Measurements from ENCODE around the gene SLC47A1.
"Not testable (repeated sequence)": the region's sequence is repeated elsewhere in the genome, so short reads cannot be mapped to it uniquely, and the experiment has no call there.

Gene SLC47A1

GRCh38 chr17:19505561-19505960 lies 28.1 kb upstream of the SLC47A1 start:
- not testable (repeated sequence) for H3K27me3 ChIP-seq (ENCODE audit: control insufficient read depth, insufficient read depth, low read length); H3K9me3 ChIP-seq (ENCODE audit: control insufficient read depth, insufficient read depth, low read length); H3K4me1 ChIP-seq (ENCODE audit: control insufficient read depth, insufficient read depth, low read length); H3K36me3 ChIP-seq (ENCODE audit: control insufficient read depth, insufficient read depth, low read length); H3K4me3 ChIP-seq (ENCODE audit: low read depth, low read length); H3K9ac ChIP-seq (ENCODE audit: low read depth, low read length)

- Histone ChIP-seq H3K4me3 (ENCODE audit: low read depth, low read length) (peak overlapping the region; percentile 82), H3K9ac (ENCODE audit: low read depth, low read length) (peak overlapping the region; percentile 24), H3K9me3 (ENCODE audit: control insufficient read depth, insufficient read depth, low read length) (no peaks in the 10 kb centered on the region), H3K4me1 (ENCODE audit: control insufficient read depth, insufficient read depth, low read length) (peaks cover 3% of the 10 kb centered on the region), H3K36me3 (ENCODE audit: control insufficient read depth, insufficient read depth, low read length) (no peaks in the 10 kb centered on the region), H3K27me3 (ENCODE audit: control insufficient read depth, insufficient read depth, low read length) (no peaks in the 10 kb centered on the region)
Observed at GRCh38 chr17:19507775-19508576, 25.7 kb upstream of the SLC47A1 start.

GRCh38 chr17:19508577-19508867 lies 25.1 kb upstream of the SLC47A1 start:
- H3K36me3 ChIP-seq (ENCODE audit: control insufficient read depth, insufficient read depth, low read length): no peaks in the 10 kb centered on the region
- H3K4me3 ChIP-seq (ENCODE audit: low read depth, low read length): peak overlapping the region; percentile 82
- no peak overlapping the region for H3K9ac ChIP-seq (ENCODE audit: low read depth, low read length)
- no peaks in the 10 kb centered on the region for H3K27me3 ChIP-seq (ENCODE audit: control insufficient read depth, insufficient read depth, low read length)
- H3K4me1 ChIP-seq (ENCODE audit: control insufficient read depth, insufficient read depth, low read length): peaks cover 7% of the 10 kb centered on the region
- H3K9me3 ChIP-seq (ENCODE audit: control insufficient read depth, insufficient read depth, low read length): no peaks in the 10 kb centered on the region

GRCh38 chr17:19509281-19509852 lies 24.3 kb upstream of the SLC47A1 start:
- H3K27me3 ChIP-seq (ENCODE audit: control insufficient read depth, insufficient read depth, low read length); H3K9me3 ChIP-seq (ENCODE audit: control insufficient read depth, insufficient read depth, low read length); H3K36me3 ChIP-seq (ENCODE audit: control insufficient read depth, insufficient read depth, low read length); H3K4me3 ChIP-seq (ENCODE audit: low read depth, low read length); H3K9ac ChIP-seq (ENCODE audit: low read depth, low read length): not testable (repeated sequence)
- H3K4me1 ChIP-seq (ENCODE audit: control insufficient read depth, insufficient read depth, low read length): peaks cover 10% of the 10 kb centered on the region

GRCh38 chr17:19510903-19511302 lies 22.8 kb upstream of the SLC47A1 start:
- H3K9me3 ChIP-seq (ENCODE audit: control insufficient read depth, insufficient read depth, low read length): no peaks in the 10 kb centered on the region
- no peak overlapping the region for H3K9ac ChIP-seq (ENCODE audit: low read depth, low read length)
- no peaks in the 10 kb centered on the region for H3K36me3 ChIP-seq (ENCODE audit: control insufficient read depth, insufficient read depth, low read length)

GRCh38 chr17:19513897-19514488 lies 19.7 kb upstream of the SLC47A1 start:
- Histone ChIP-seq H3K4me1 (ENCODE audit: control insufficient read depth, insufficient read depth, low read length) (peaks cover 7% of the 10 kb centered on the region), H3K27me3 (ENCODE audit: control insufficient read depth, insufficient read depth, low read length) (no peaks in the 10 kb centered on the region), H3K4me3 (ENCODE audit: low read depth, low read length) (no peak overlapping the region), H3K9me3 (ENCODE audit: control insufficient read depth, insufficient read depth, low read length) (no peaks in the 10 kb centered on the region), H3K9ac (ENCODE audit: low read depth, low read length) (no peak overlapping the region), H3K36me3 (ENCODE audit: control insufficient read depth, insufficient read depth, low read length) (no peaks in the 10 kb centered on the region)

More at GRCh38 chr17:19510903-19511302, 22.8 kb upstream of the SLC47A1 start:
- Histone ChIP-seq H3K4me1 (ENCODE audit: control insufficient read depth, insufficient read depth, low read length) (peaks cover 10% of the 10 kb centered on the region), H3K4me3 (ENCODE audit: low read depth, low read length) (no peak overlapping the region), H3K27me3 (ENCODE audit: control insufficient read depth, insufficient read depth, low read length) (no peaks in the 10 kb centered on the region)

- Histone ChIP-seq H3K36me3 (ENCODE audit: control insufficient read depth, insufficient read depth, low read length) (no peaks in the 10 kb centered on the region), H3K9ac (ENCODE audit: low read depth, low read length) (no peak overlapping the region), H3K9me3 (ENCODE audit: control insufficient read depth, insufficient read depth, low read length) (no peaks in the 10 kb centered on the region), H3K4me1 (ENCODE audit: control insufficient read depth, insufficient read depth, low read length) (peaks cover 7% of the 10 kb centered on the region), H3K4me3 (ENCODE audit: low read depth, low read length) (no peak overlapping the region), H3K27me3 (ENCODE audit: control insufficient read depth, insufficient read depth, low read length) (no peaks in the 10 kb centered on the region)
Observed at GRCh38 chr17:19517699-19518098, 16.0 kb upstream of the SLC47A1 start.

GRCh38 chr17:19519388-19520291 lies 14.0 kb upstream of the SLC47A1 start:
- not testable (repeated sequence) for H3K9me3 ChIP-seq (ENCODE audit: control insufficient read depth, insufficient read depth, low read length); H3K4me1 ChIP-seq (ENCODE audit: control insufficient read depth, insufficient read depth, low read length); H3K36me3 ChIP-seq (ENCODE audit: control insufficient read depth, insufficient read depth, low read length); H3K27me3 ChIP-seq (ENCODE audit: control insufficient read depth, insufficient read depth, low read length); H3K9ac ChIP-seq (ENCODE audit: low read depth, low read length); H3K4me3 ChIP-seq (ENCODE audit: low read depth, low read length)

GRCh38 chr17:19520641-19521040 lies 13.0 kb upstream of the SLC47A1 start:
- Histone ChIP-seq H3K36me3 (ENCODE audit: control insufficient read depth, insufficient read depth, low read length) (no peaks in the 10 kb centered on the region), H3K4me3 (ENCODE audit: low read depth, low read length) (no peak overlapping the region)

GRCh38 chr17:19523690-19524089 lies 10.0 kb upstream of the SLC47A1 start:
- Histone ChIP-seq H3K36me3 (ENCODE audit: control insufficient read depth, insufficient read depth, low read length) (no peaks in the 10 kb centered on the region), H3K9ac (ENCODE audit: low read depth, low read length) (no peak overlapping the region), H3K4me1 (ENCODE audit: control insufficient read depth, insufficient read depth, low read length) (no peaks in the 10 kb centered on the region), H3K9me3 (ENCODE audit: control insufficient read depth, insufficient read depth, low read length) (no peaks in the 10 kb centered on the region), H3K4me3 (ENCODE audit: low read depth, low read length) (no peak overlapping the region), H3K27me3 (ENCODE audit: control insufficient read depth, insufficient read depth, low read length) (no peaks in the 10 kb centered on the region)

More at GRCh38 chr17:19520641-19521040, 13.0 kb upstream of the SLC47A1 start:
- Histone ChIP-seq H3K4me1 (ENCODE audit: control insufficient read depth, insufficient read depth, low read length) (no peaks in the 10 kb centered on the region), H3K9ac (ENCODE audit: low read depth, low read length) (no peak overlapping the region), H3K9me3 (ENCODE audit: control insufficient read depth, insufficient read depth, low read length) (no peaks in the 10 kb centered on the region), H3K27me3 (ENCODE audit: control insufficient read depth, insufficient read depth, low read length) (no peaks in the 10 kb centered on the region)

- H3K4me3 ChIP-seq (ENCODE audit: low read depth, low read length); H3K4me1 ChIP-seq (ENCODE audit: control insufficient read depth, insufficient read depth, low read length); H3K9ac ChIP-seq (ENCODE audit: low read depth, low read length); H3K36me3 ChIP-seq (ENCODE audit: control insufficient read depth, insufficient read depth, low read length); H3K9me3 ChIP-seq (ENCODE audit: control insufficient read depth, insufficient read depth, low read length); H3K27me3 ChIP-seq (ENCODE audit: control insufficient read depth, insufficient read depth, low read length): not testable (repeated sequence)
Observed at GRCh38 chr17:19526950-19527349, 6.7 kb upstream of the SLC47A1 start.

Measured in iPS-15b (cell line).